ENCODE measurements around the gene TP73.

TP73 gene

GRCh38 chr1:3685906-3686305 lies 33.6 kb downstream of the TP73 start:
- in situ Hi-C loops (cut with HindIII; ENCODE audit: low sequenced_read_pairs) = no loop called here
- no peak overlapping the region for H3K4me3 ChIP-seq (ENCODE audit: low read depth, low read length)
- DNase-seq (ENCODE audit: low read depth, low spot score) = no peak
- TF ChIP-seq, protein P1, sequence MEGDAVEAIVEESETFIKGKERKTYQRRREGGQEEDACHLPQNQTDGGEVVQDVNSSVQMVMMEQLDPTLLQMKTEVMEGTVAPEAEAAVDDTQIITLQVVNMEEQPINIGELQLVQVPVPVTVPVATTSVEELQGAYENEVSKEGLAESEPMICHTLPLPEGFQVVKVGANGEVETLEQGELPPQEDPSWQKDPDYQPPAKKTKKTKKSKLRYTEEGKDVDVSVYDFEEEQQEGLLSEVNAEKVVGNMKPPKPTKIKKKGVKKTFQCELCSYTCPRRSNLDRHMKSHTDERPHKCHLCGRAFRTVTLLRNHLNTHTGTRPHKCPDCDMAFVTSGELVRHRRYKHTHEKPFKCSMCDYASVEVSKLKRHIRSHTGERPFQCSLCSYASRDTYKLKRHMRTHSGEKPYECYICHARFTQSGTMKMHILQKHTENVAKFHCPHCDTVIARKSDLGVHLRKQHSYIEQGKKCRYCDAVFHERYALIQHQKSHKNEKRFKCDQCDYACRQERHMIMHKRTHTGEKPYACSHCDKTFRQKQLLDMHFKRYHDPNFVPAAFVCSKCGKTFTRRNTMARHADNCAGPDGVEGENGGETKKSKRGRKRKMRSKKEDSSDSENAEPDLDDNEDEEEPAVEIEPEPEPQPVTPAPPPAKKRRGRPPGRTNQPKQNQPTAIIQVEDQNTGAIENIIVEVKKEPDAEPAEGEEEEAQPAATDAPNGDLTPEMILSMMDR (IDR thresholded peaks at IDR 0.05; ENCODE audit: low read depth, low read length) = no peak

GRCh38 chr1:3687504-3687903 lies 35.2 kb downstream of the TP73 start:
- no peak for DNase-seq (ENCODE audit: low read depth, low spot score)
- TF ChIP-seq, protein P1 (IDR thresholded peaks at IDR 0.05; ENCODE audit: low read depth, low read length) = no peak
- in situ Hi-C loops (cut with HindIII; ENCODE audit: low sequenced_read_pairs) = no loop called here
- H3K4me3 ChIP-seq (ENCODE audit: low read depth, low read length) = no peak overlapping the region

DNA sequence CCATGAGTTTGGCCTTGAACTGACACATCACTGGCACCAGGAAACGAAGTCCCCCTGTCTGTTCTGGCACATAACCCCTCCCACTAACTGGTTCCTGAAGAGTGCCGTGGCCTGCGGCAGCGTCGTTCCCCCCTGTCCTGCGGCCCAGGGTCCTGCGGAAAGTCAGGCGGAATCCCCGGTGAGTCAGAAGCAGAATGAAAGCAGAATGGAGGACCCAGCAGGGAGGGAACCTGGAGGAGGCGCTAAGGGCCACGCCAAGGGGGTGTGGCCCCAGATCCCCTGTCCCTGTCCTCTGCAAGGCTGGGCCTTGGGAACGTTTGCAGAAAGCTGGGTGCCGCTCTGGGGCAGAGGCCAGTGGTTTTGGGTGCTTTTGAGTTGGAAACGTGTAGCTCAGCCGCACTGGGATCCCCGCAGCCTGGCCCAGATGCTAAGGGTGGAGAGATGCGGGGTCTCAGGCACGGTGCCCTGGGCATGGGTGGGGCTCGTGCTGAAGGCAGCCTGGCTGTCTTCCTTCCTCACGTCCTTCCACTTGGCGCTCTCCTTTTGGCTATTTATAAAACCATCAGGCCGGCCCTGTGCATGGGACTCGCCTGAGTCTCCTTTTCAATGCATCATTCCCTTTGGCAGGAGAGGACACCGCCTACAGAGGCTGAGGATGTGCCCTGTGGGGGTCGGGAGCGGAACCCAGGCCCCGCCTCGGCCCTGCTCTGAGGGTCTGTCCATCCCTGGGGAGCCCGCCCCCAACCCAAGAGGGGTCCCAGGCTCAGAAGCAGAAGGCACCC lies 36.2 kb downstream of the TP73 start:
- no peak for DNase-seq (ENCODE audit: low read depth, low spot score)
- H3K4me3 ChIP-seq (ENCODE audit: low read depth, low read length) = no peak overlapping the region
- TF ChIP-seq, protein P1 (IDR thresholded peaks at IDR 0.05; ENCODE audit: low read depth, low read length) = no peak
- in situ Hi-C loops (cut with HindIII; ENCODE audit: low sequenced_read_pairs) = no loop called here

- TF ChIP-seq, protein P1 (IDR thresholded peaks at IDR 0.05; ENCODE audit: low read depth, low read length) = no peak
- in situ Hi-C loops (cut with HindIII; ENCODE audit: low sequenced_read_pairs) = no loop called here
- DNase-seq (ENCODE audit: low read depth, low spot score) = no peak
- no peak overlapping the region for H3K4me3 ChIP-seq (ENCODE audit: low read depth, low read length)
These were observed 36.9 kb downstream of the TP73 start for GRCh38 chr1:3689138-3689750.

DNA sequence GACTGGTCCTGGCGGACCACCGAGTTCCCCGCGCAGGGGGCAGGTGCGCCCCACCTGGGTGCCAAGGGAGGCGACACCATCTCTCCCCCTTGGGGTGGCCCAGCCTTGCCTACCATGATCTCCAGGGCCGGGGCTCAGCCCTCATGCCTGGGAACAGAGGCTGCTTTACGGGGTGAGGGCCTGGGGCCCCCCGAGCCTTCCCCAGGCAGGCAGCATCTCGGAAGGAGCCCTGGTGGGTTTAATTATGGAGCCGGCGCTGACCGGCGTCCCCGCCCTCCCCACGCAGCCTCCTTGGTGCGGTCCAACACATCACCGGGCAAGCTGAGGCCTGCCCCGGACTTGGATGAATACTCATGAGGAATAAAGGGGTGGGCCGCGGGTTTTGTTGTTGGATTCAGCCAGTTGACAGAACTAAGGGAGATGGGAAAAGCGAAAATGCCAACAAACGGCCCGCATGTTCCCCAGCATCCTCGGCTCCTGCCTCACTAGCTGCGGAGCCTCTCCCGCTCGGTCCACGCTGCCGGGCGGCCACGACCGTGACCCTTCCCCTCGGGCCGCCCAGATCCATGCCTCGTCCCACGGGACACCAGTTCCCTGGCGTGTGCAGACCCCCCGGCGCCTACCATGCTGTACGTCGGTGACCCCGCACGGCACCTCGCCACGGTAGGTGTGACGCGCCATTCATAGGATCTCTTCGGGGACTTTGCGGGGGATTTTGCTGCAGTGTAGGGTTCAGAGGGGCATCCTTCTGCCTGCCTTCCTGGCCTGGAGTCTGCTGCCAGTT lies 38.2 kb downstream of the TP73 start:
- in situ Hi-C loops (cut with HindIII; ENCODE audit: low sequenced_read_pairs) = no loop called here
- H3K4me3 ChIP-seq (ENCODE audit: low read depth, low read length) = no peak overlapping the region
- no peak for DNase-seq (ENCODE audit: low read depth, low spot score)
- TF ChIP-seq, protein P1 (IDR thresholded peaks at IDR 0.05; ENCODE audit: low read depth, low read length) = no peak

DNA sequence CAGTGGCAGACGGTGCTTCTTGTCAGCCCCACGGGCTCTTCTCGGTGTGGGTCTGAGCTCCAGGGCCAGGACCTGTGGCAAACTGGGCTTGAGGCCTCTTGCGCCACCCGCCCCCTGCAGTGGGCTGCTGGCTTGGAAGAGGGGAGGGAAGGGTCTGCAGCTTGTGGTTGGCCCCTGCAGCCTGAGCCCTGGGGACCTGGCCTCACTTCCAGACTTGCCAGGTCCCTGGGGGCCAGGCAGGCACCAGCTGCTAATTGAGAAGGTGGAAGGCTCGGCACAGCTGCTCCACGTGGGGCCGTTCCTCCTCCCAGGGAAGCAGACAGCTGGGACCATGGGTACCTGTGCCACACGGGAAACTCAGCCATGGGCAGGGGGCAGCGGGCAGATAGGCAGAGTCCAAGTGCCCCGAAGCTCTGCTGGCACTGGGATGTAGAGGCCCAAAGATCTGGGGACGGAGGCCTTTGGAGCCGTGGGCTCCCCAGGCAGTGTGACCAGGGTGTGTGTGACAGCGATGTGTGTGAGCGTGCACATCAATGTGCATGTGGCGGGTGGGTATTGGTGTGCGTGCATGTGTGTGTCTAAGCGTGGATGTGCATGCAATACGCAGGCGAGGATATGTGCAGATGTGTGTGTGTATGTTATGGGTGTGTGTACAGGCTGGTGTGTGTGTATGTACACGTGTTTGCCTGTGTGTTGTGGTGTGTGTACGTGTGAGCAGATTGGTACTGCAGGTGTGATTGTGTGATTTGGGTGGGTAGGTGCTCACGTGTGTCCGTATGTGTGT lies 39.3 kb downstream of the TP73 start:
- H3K4me3 ChIP-seq (ENCODE audit: low read depth, low read length) = no peak overlapping the region
- no peak for DNase-seq (ENCODE audit: low read depth, low spot score)
- in situ Hi-C loops (cut with HindIII; ENCODE audit: low sequenced_read_pairs) = no loop called here
- TF ChIP-seq, protein P1 (IDR thresholded peaks at IDR 0.05; ENCODE audit: low read depth, low read length) = no peak
